Transverse colon (tissue), 4 donors: ENCODE results near the gene FIBCD1. TPM values are rescaled to one million over a fixed set of nuclear protein-coding genes. Genes with fewer than 3 reads are reported as not detected.

ENCODE experiments used
- DNase-seq: peaks from one replicate; pipeline ENCODE4 v3.0.0-alpha.2; 2019
- H3K27ac ChIP-seq, 4 donors: fragments of 200-600 bp; sonication (generic); 2 replicates each; pipeline ENCODE4 v1.5.1; 2016 to 2018; ENCODE audit warnings: inconsistent platforms in 4 of 4
- H3K27me3 ChIP-seq: fragments of 200-600 bp; sonication (generic); 2 replicates; pipeline ENCODE4 v1.5.1; 2017; ENCODE audit warnings: inconsistent platforms
- H3K36me3 ChIP-seq, 4 donors: fragments of 200-600 bp; sonication (generic); 2 replicates each; pipeline ENCODE4 v1.5.1; 2017 to 2019; ENCODE audit warnings: inconsistent platforms in 4 of 4
- H3K4me1 ChIP-seq, 4 donors: fragments of 200-600 bp; sonication (generic); 2 replicates each; pipeline ENCODE4 v1.5.1; 2017 to 2020; ENCODE audit warnings: inconsistent platforms in 4 of 4
- H3K4me3 ChIP-seq, 4 donors: fragments of 200-600 bp; sonication (generic); 1 replicate in 1 of 4; 2 replicates in 3 of 4; pipeline versions ENCODE4 v1.5.1 to v1.6.1; 2017 to 2019; ENCODE audit warnings: inconsistent platforms in 4 of 4
- H3K9me3 ChIP-seq, 2 donors: fragments of 200-600 bp; sonication (generic); 2 replicates each; pipeline ENCODE4 v1.5.1; 2017 to 2019; ENCODE audit warnings: inconsistent platforms in 2 of 2
- CTCF ChIP-seq, 5 experiments: fragments of 200-600 bp in 3 of 5; fragments of 450-650 bp in 2 of 5; sonication (generic) in 3 of 5; IDR thresholded peaks; 1 replicate in 2 of 5; 2 replicates in 3 of 5; pipeline ENCODE4 v1.5.1; 2016 to 2017; ENCODE audit warnings: antibody characterized with exemption in 5 of 5, inconsistent platforms in 3 of 5, mild to moderate bottlenecking in 2 of 5, moderate library complexity in 1 of 5
- EP300 ChIP-seq: sonication (generic); formaldehyde crosslinking; IDR thresholded peaks from one replicate; pipeline ENCODE4 v1.6.1; 2017; ENCODE audit warnings: antibody characterized with exemption, low read depth
- POLR2A ChIP-seq: fragments of 450-650 bp; IDR thresholded peaks from one replicate; pipeline ENCODE4 v1.6.1; 2016; ENCODE audit warnings: antibody characterized with exemption, mild to moderate bottlenecking, moderate library complexity
- POLR2AphosphoS5 ChIP-seq, 3 donors: sonication (generic); formaldehyde crosslinking; IDR thresholded peaks; one replicate each; pipeline ENCODE4 v1.6.1; 2016; ENCODE audit warnings: antibody characterized with exemption in 3 of 3
- WGBS, 2 donors: methylation state at CpG; one replicate each; pipeline ENCODE4 v1.1.5; 2018; ENCODE audit warnings: low coverage in 1 of 2; 5-methylcytosine and 5-hydroxymethylcytosine counted together
- in situ Hi-C, 4 donors: fragments of 200-750 bp; cut with MboI; loops; one replicate each; pipeline versions ENCODE4 v1.15.0 to v1.15.1; 2017; ENCODE audit warnings: low sequenced_read_pairs in 3 of 4, low pct_ligation_motif_present in 1 of 4, low pct_unique_long_range_greater_than_20kb in 1 of 4
- intact Hi-C: fragments of 100-400 bp; cut with DNase I; formaldehyde crosslinking; loops from one replicate; pipeline ENCODE4 v1.15.1; 2023; ENCODE audit warnings: low total_unique reads
- total RNA-seq, 4 donors: library from RNA; depleted of rRNA; stranded (reverse); fragments of >200 nt; gene quantifications; one replicate each; pipeline ENCODE4 v1.1.0, GENCODE V29; 2016

The FIBCD1 gene
- total RNA-seq, 4 donors from 2014 or later, result 1.6 to 54.7 (median 3.3) TPM; not detected in 1

- TF ChIP-seq POLR2A (no peak), EP300 (no peak), POLR2AphosphoS5 (IDR thresholded peaks at IDR 0.05) (no peak), CTCF (IDR thresholded peaks at IDR 0.05) (no peak)
- no peaks in the 10 kb centered on the region for H3K36me3 ChIP-seq
- no peak for DNase-seq
- in situ Hi-C loops, result loop anchor here in 1 of 4 donors (5.0 to 10.0 kb wide), 2 partner anchors 78 to 235 kb away; no protein-coding TSS in a partner anchor
- no peak overlapping the region for H3K4me3 ChIP-seq
- H3K27me3 ChIP-seq, result peaks cover 43% of the 10 kb centered on the region
- H3K9me3 ChIP-seq, result no peaks in the 10 kb centered on the region
- H3K4me1 ChIP-seq, result peaks cover 4 to 41% (median 37%) of the 10 kb centered on the region in 4 donors
- 83 to 85% methylated on average over 10 of the region's 10 CpGs for WGBS, 2 donors
- intact Hi-C loops, result loop anchor here (5.0 to 10.0 kb wide), 2 partner anchors 178 to 240 kb away; no protein-coding TSS in a partner anchor
- no peak overlapping the region for H3K27ac ChIP-seq
Measured at GRCh38 chr9:130942679-130943078, 3.6 kb upstream of the FIBCD1 start.

- Histone ChIP-seq H3K36me3 (no peaks in the 10 kb centered on the region), H3K27me3 (peaks cover 49% of the 10 kb centered on the region), H3K27ac (no peak overlapping the region), H3K4me1 (peaks cover 4 to 35% (median 33%) of the 10 kb centered on the region in 4 donors), H3K9me3 (no peaks in the 10 kb centered on the region), H3K4me3 (no peak overlapping the region)
- no peak for TF ChIP-seq POLR2AphosphoS5 (IDR thresholded peaks at IDR 0.05)
- no peak for TF ChIP-seq POLR2A
- TF ChIP-seq CTCF (IDR thresholded peaks at IDR 0.05), result no peak
- no peak for TF ChIP-seq EP300
- DNase-seq, result no peak
- in situ Hi-C loops, result loop anchor here in 1 of 4 donors (5.0 to 10.0 kb wide), 2 partner anchors 77 to 235 kb away; no protein-coding TSS in a partner anchor
- 83 to 97% methylated on average over 1 to 6 of the region's 6 CpGs for WGBS, 2 donors
- intact Hi-C loops, result loop anchor here (5.0 to 10.0 kb wide), 2 partner anchors 177 to 240 kb away; no protein-coding TSS in a partner anchor
Measured at GRCh38 chr9:130942084-130942483, 3.0 kb upstream of the FIBCD1 start.

GRCh38 chr9:130940693-130941576, 1.9 kb upstream of the FIBCD1 start:
- TF ChIP-seq POLR2A, result no peak
- TF ChIP-seq CTCF (IDR thresholded peaks at IDR 0.05), result peak; percentile 84 to 89 (median 89)
- no peak for TF ChIP-seq POLR2AphosphoS5 (IDR thresholded peaks at IDR 0.05)
- TF ChIP-seq EP300, result no peak
- peaks cover 4 to 40% (median 30%) of the 10 kb centered on the region in 4 donors for H3K4me1 ChIP-seq
- 0 to 7% methylated on average over 6 to 36 of the region's 36 CpGs for WGBS, 2 donors
- no peaks in the 10 kb centered on the region for H3K36me3 ChIP-seq
- peak; percentile 93 for DNase-seq
- no peak overlapping the region for H3K4me3 ChIP-seq
- no peaks in the 10 kb centered on the region for H3K9me3 ChIP-seq
- H3K27ac ChIP-seq, result peak overlapping the region in 1 of 4 donors; percentile 84
- intact Hi-C loops (loop anchor here (1.0 to 10.0 kb wide), 3 partner anchors 76 to 239 kb away; no protein-coding TSS in a partner anchor), in situ Hi-C loops (loop anchor here in 1 of 4 donors (5.0 to 10.0 kb wide), 2 partner anchors 76 to 234 kb away; no protein-coding TSS in a partner anchor)
- peaks cover 60% of the 10 kb centered on the region for H3K27me3 ChIP-seq

GRCh38 chr9:130940027-130940549, 1.0 kb upstream of the FIBCD1 start:
- Histone ChIP-seq H3K4me1 (peaks cover 4 to 40% (median 30%) of the 10 kb centered on the region in 4 donors), H3K27ac (peak overlapping the region in 1 of 4 donors; percentile 84), H3K36me3 (no peaks in the 10 kb centered on the region), H3K9me3 (no peaks in the 10 kb centered on the region), H3K4me3 (peak overlapping the region in 3 of 4 donors; percentile 42 to 64 (median 62)), H3K27me3 (peaks cover 69% of the 10 kb centered on the region)
- no peak for TF ChIP-seq POLR2AphosphoS5 (IDR thresholded peaks at IDR 0.05)
- TF ChIP-seq POLR2A, result no peak
- TF ChIP-seq CTCF (IDR thresholded peaks at IDR 0.05), result no peak
- TF ChIP-seq EP300, result no peak
- in situ Hi-C loops, result loop anchor here in 1 of 4 donors (5.0 to 10.0 kb wide), 2 partner anchors 75 to 233 kb away; no protein-coding TSS in a partner anchor
- no peak for DNase-seq
- WGBS, 2 donors, result 1% methylated on average over 26 of the region's 32 CpGs; no CpG with 5 or more reads in 1 of the 2 donors
- intact Hi-C loops, result loop anchor here (5.0 to 10.0 kb wide), 2 partner anchors 175 to 238 kb away; no protein-coding TSS in a partner anchor
